Cardiac septum (tissue), 1 donor: Measurements from ENCODE around the gene PSENEN. TPM values are rescaled to one million over a fixed set of nuclear protein-coding genes. Genes with fewer than 3 reads are reported as not detected.
"Not testable (repeated sequence)": the region's sequence is repeated elsewhere in the genome, so short reads cannot be mapped to it uniquely, and the experiment has no call there.

ENCODE experiments used
- DNase-seq: peaks from one replicate; pipeline ENCODE4 v3.0.0-alpha.2; 2020; ENCODE audit warnings: low spot score
- intact Hi-C: fragments of 100-400 bp; cut with DNase I; formaldehyde crosslinking; loops from one replicate; pipeline ENCODE4 v1.14.0; 2022
- total RNA-seq: library from RNA; stranded (reverse); fragmentation: NEBNext Ultra II Directional; extraction: Animal tissue kit (Norgen Biotek cat#: 25700); gene quantifications from one replicate; pipeline ENCODE4 v1.2.1, GENCODE V29; 2021
- donor health status: DM: no; HTN: no; CAD: no.

The PSENEN gene
- total RNA-seq, 1 donor from 2014 or later, result 43.2 TPM

GRCh38 chr19:35716801-35717664 is 28.4 kb upstream of the PSENEN start:
- peak; percentile 97 for DNase-seq
- intact Hi-C loops, result loop anchor here (1.0 to 10.0 kb wide), 5 partner anchors 24 to 214 kb away; partner anchors contain the start of gene TMEM147

- DNase-seq, result no peak
Observed at GRCh38 chr19:35717665-35718344, 27.6 kb upstream of the PSENEN start, which contains the start of gene KMT2B. Gene KMT2B (plus strand): TSS chr19:35718003. CDS start chr19:35718019, 16 bp downstream.

GRCh38 chr19:35718345-35719041 is 27.0 kb upstream of the PSENEN start:
- no peak for DNase-seq
- intact Hi-C loops, result loop anchor here (5.0 to 10.0 kb wide), 2 partner anchors 106 to 171 kb away; partner anchors contain the start of gene TMEM147

More at GRCh38 chr19:35717665-35718344, 27.6 kb upstream of the PSENEN start, which contains the start of gene KMT2B:
- intact Hi-C loops, result loop anchor here (1.0 to 10.0 kb wide), 4 partner anchors 23 to 213 kb away; partner anchors contain the start of gene TMEM147

GRCh38 chr19:35719402-35720162 is 25.9 kb upstream of the PSENEN start:
- DNase-seq, result no peak
- intact Hi-C loops, result loop anchor here (5.0 to 10.0 kb wide), 2 partner anchors 105 to 172 kb away; partner anchors contain the start of gene TMEM147

- DNase-seq, result no peak
- intact Hi-C loops, result no loop called here
Observed at GRCh38 chr19:35720163-35720524, 25.3 kb upstream of the PSENEN start.

GRCh38 chr19:35720648-35721047 is 24.8 kb upstream of the PSENEN start:
- no peak for DNase-seq
- intact Hi-C loops, result no loop called here

GRCh38 chr19:35721374-35721773 is 24.1 kb upstream of the PSENEN start:
- intact Hi-C loops, result no loop called here
- no peak for DNase-seq

GRCh38 chr19:35722461-35722860 is 23.0 kb upstream of the PSENEN start:
- intact Hi-C loops, result no loop called here

GRCh38 chr19:35722897-35723296 is 22.6 kb upstream of the PSENEN start:
- intact Hi-C loops, result no loop called here
- DNase-seq, result no peak

More at GRCh38 chr19:35722461-35722860, 23.0 kb upstream of the PSENEN start:
- DNase-seq, result no peak

GRCh38 chr19:35723671-35724070 is 21.8 kb upstream of the PSENEN start:
- intact Hi-C loops, result no loop called here
- DNase-seq, result no peak

- intact Hi-C loops, DNase-seq: not testable (repeated sequence)
Observed at GRCh38 chr19:35724132-35724531, 21.3 kb upstream of the PSENEN start.

GRCh38 chr19:35724560-35724959 is 20.9 kb upstream of the PSENEN start:
- DNase-seq, result no peak
- intact Hi-C loops, result no loop called here

GRCh38 chr19:35725216-35725861 is 20.1 kb upstream of the PSENEN start:
- intact Hi-C loops, result no loop called here
- no peak for DNase-seq

GRCh38 chr19:35727053-35727955 is 18.1 kb upstream of the PSENEN start:
- intact Hi-C loops, result no loop called here
- no peak for DNase-seq

- no peak for DNase-seq
- intact Hi-C loops, result no loop called here
Observed at GRCh38 chr19:35727956-35728706, 17.3 kb upstream of the PSENEN start.

GRCh38 chr19:35729021-35729420 is 16.4 kb upstream of the PSENEN start:
- DNase-seq, result no peak

GRCh38 chr19:35729763-35730162 is 15.7 kb upstream of the PSENEN start:
- DNase-seq, result no peak
- intact Hi-C loops, result no loop called here

More at GRCh38 chr19:35729021-35729420, 16.4 kb upstream of the PSENEN start:
- intact Hi-C loops, result no loop called here
